Nephron progenitor cell (in vitro differentiated cells): Measurements from ENCODE around the gene FXYD7.
"Not testable (repeated sequence)": the region's sequence is repeated elsewhere in the genome, so short reads cannot be mapped to it uniquely, and the experiment has no call there.

ENCODE experiments used
- DNase-seq: peaks from one replicate; pipeline ENCODE4 v3.0.0; 2021
- H3K27ac Mint-ChIP-seq: 2 replicates; pipeline ENCODE4 v1.8.0; 2021; ENCODE audit warnings: mild to moderate bottlenecking, moderate library complexity, mixed read lengths
- H3K27me3 Mint-ChIP-seq: 2 replicates; pipeline ENCODE4 v1.8.0; 2021; ENCODE audit warnings: mild to moderate bottlenecking, low read depth, mixed read lengths; ENCODE audit not compliant: poor library complexity
- H3K36me3 Mint-ChIP-seq: 2 replicates; pipeline ENCODE4 v1.8.0; 2021; ENCODE audit warnings: low read depth, mixed read lengths
- H3K4me1 Mint-ChIP-seq: 2 replicates; pipeline ENCODE4 v1.8.0; 2021; ENCODE audit warnings: mixed read lengths
- H3K4me3 Mint-ChIP-seq: 2 replicates; pipeline ENCODE4 v1.8.0; 2021; ENCODE audit warnings: mild to moderate bottlenecking, moderate library complexity, mixed read lengths
- H3K9me3 Mint-ChIP-seq: 2 replicates; pipeline ENCODE4 v1.8.0; 2021; ENCODE audit warnings: mild to moderate bottlenecking, moderate library complexity, mixed read lengths
- CTCF ChIP-seq: fragments of 200-600 bp; sonication (generic); IDR thresholded peaks from 2 replicates; pipeline ENCODE4 v1.5.0; 2021; ENCODE audit warnings: antibody characterized with exemption

The FXYD7 gene

DNA sequence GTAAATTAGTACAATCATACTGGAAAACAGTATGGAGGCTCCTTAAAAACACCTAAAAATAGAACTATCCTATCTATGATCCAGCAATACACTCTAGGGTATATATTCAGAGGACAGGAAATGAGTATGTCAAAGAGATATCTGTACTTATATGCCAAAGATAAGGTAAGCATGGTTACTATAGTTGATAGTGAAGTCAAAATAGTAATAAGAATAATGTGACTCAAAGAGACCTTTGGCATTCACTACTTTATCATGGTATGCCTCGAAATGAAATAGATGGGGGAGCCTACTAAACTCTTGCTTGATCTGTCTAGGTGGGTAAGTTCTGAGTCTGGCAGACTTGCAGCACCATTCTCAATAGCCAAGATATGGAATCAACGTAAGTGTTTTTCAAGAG, 41.8 kb downstream of the FXYD7 start:
- H3K36me3 Mint-ChIP-seq = no peaks in the 10 kb centered on the region
- H3K4me1 Mint-ChIP-seq = peaks cover 2% of the 10 kb centered on the region
- no peak for DNase-seq
- peaks cover 9% of the 10 kb centered on the region for H3K27me3 Mint-ChIP-seq
- H3K9me3 Mint-ChIP-seq = peaks cover 23% of the 10 kb centered on the region
- H3K27ac Mint-ChIP-seq = no peak overlapping the region
- no peak for TF ChIP-seq CTCF
- H3K4me3 Mint-ChIP-seq = no peak overlapping the region

GRCh38 chr19:35194012-35194984, 51.2 kb downstream of the FXYD7 start:
- no peak overlapping the region for H3K27ac Mint-ChIP-seq
- no peak for DNase-seq
- TF ChIP-seq CTCF = no peak
- H3K9me3 Mint-ChIP-seq = peaks cover 6% of the 10 kb centered on the region
- no peaks in the 10 kb centered on the region for H3K4me1 Mint-ChIP-seq
- no peak overlapping the region for H3K4me3 Mint-ChIP-seq
- peaks cover 12% of the 10 kb centered on the region for H3K27me3 Mint-ChIP-seq
- H3K36me3 Mint-ChIP-seq = no peaks in the 10 kb centered on the region

GRCh38 chr19:35195830-35196229, 52.8 kb downstream of the FXYD7 start:
- Mint-ChIP-seq H3K4me1 (no peaks in the 10 kb centered on the region), H3K4me3 (no peak overlapping the region), H3K9me3 (peaks cover 6% of the 10 kb centered on the region), H3K36me3 (no peaks in the 10 kb centered on the region), H3K27me3 (peaks cover 11% of the 10 kb centered on the region), H3K27ac (no peak overlapping the region)
- no peak for TF ChIP-seq CTCF
- DNase-seq = no peak

DNA sequence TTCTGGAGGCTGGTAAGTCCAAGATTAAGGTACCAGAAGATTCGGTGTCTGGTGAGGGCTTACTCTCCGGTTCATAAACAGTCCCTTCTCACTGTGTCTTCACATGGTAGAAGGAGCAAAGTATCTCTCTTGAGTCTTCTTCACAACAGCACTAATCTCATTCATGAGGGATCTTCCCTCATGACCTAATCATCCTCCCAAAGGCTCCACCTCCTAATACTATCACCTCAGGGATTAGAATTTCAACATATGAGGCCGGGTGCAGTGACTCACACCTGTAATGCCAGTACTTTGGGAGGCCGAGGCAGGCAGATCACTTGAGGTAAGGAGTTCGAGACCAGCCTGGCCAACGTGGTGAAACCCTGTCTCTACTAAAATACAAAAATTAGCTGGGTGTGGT, 53.8 kb downstream of the FXYD7 start:
- not testable (repeated sequence) for H3K9me3 Mint-ChIP-seq

DNA sequence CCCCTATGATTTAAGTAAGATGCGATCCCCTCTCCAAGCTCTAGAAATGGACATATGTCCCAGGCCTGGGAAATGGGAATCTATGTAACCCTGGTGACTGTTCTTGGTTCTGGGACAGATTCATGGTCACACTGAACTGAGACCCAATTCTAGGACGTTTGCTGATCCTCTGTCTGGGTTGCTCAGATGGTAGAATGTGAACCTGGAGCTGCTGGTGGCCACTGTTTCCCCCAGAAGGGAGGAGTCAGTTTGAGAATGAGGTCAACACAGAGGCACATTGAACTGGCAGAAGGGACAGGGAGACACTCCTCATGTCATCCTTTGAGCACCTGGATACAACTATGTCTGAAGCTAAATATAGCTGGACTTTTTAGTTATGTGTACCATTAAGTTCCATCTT, 56.4 kb downstream of the FXYD7 start:
- Mint-ChIP-seq H3K4me3 (no peak overlapping the region), H3K27me3 (peaks cover 10% of the 10 kb centered on the region), H3K9me3 (peaks cover 8% of the 10 kb centered on the region), H3K36me3 (no peaks in the 10 kb centered on the region), H3K4me1 (peaks cover 16% of the 10 kb centered on the region), H3K27ac (no peak overlapping the region)
- no peak for TF ChIP-seq CTCF
- DNase-seq = no peak

More for the DNA sequence above, 53.8 kb downstream of the FXYD7 start:
- H3K4me3 Mint-ChIP-seq, H3K27ac Mint-ChIP-seq, H3K4me1 Mint-ChIP-seq, H3K36me3 Mint-ChIP-seq, DNase-seq: not testable (repeated sequence)
- H3K27me3 Mint-ChIP-seq = peaks cover 10% of the 10 kb centered on the region

DNA sequence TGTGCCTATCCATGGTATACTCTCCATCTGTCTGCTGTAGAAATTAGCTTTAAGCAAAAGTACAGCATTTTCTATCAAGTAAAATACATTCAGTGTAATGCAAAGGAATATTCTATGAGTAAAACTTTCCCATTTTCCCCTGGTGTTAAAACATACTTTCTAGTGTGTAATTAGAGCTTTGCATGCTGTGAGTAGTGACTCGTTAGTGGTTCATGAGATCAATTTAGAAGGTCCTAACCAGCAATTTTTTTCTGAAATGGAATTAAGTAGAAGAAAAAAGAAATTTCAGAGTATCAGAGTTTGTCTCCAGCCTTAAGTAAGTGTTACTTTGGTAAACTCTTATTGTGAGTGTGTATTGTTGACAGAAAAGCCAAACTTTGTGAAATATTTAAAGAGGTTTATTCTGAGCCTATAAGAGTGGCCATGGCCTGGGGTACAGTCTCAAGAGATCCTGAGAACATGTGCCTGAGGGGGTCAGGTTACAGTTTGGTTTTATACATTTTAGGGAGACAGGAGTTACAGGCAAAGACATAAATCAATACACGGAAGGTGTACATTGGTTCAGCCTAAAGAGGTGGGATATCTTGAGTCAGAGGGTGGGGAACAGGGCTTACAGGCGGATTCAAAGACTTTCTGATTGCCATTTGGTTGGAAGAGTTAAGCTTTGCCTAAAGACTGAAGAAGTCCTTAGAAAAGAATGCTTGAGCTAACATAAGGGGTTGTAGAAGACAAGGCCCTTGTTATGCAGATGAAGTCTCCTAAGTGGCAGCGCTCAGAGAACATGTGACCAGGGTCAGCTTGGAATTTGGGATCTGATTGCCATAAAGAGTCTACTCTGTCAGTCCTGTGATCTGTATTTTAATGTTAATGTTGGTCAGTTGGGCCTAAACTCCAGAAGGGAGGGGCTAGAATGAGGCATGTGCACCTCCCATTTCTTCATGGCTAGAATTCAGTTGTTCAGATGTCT, 60.0 kb downstream of the FXYD7 start:
- Mint-ChIP-seq H3K4me1 (peaks cover 16% of the 10 kb centered on the region), H3K36me3 (no peaks in the 10 kb centered on the region), H3K4me3 (no peak overlapping the region), H3K27me3 (peaks cover 13% of the 10 kb centered on the region), H3K27ac (peak overlapping the region; percentile 72), H3K9me3 (peaks cover 8% of the 10 kb centered on the region)
- no peak for DNase-seq
- no peak for TF ChIP-seq CTCF
